LNCAP (cell line): ENCODE data around the gene TTLL4.

Source experiments
- CTCF ChIP-seq: fragments of 450-650 bp; IDR thresholded peaks from 2 replicates; pipeline ENCODE4 v1.5.1; 2017; ENCODE audit warnings: mild to moderate bottlenecking

The TTLL4 gene

GRCh38 chr2:218701806-218702205, 8.8 kb upstream of the TTLL4 start:
- no peak for TF ChIP-seq CTCF

GRCh38 chr2:218703341-218703740, 7.3 kb upstream of the TTLL4 start:
- no peak for TF ChIP-seq CTCF

GRCh38 chr2:218708086-218708485, 2.5 kb upstream of the TTLL4 start:
- TF ChIP-seq CTCF: no peak

GRCh38 chr2:218709908-218710307, 727 bp upstream of the TTLL4 start:
- no peak for TF ChIP-seq CTCF

GRCh38 chr2:218710334-218710686, 325 bp upstream of the TTLL4 start:
- no peak for TF ChIP-seq CTCF

GRCh38 chr2:218711550-218711929, 905 bp downstream of the TTLL4 start:
- TF ChIP-seq CTCF: no peak

GRCh38 chr2:218713922-218714321, 3.3 kb downstream of the TTLL4 start:
- no peak for TF ChIP-seq CTCF

- no peak for TF ChIP-seq CTCF
These were observed 5.4 kb downstream of the TTLL4 start for GRCh38 chr2:218716070-218716469.
